HG03139 (cell line): ENCODE results near the gene GGTLC2.
"Not testable (repeated sequence)": the region's sequence is repeated elsewhere in the genome, so short reads cannot be mapped to it uniquely, and the experiment has no call there.

Source experiments
- ATAC-seq: cut with Tn5 transposase; IDR thresholded peaks from one replicate; pipeline ENCODE4 v1.9.1; 2021; ENCODE audit not compliant: unreplicated experiment

The GGTLC2 gene

GRCh38 chr22:22636260-22636659 lies 8.2 kb upstream of the GGTLC2 start:
- ATAC-seq, result not testable (repeated sequence)

- ATAC-seq, result not testable (repeated sequence)
These were observed 6.1 kb upstream of the GGTLC2 start for GRCh38 chr22:22638313-22638712.

- not testable (repeated sequence) for ATAC-seq
These were observed 2.2 kb upstream of the GGTLC2 start for GRCh38 chr22:22642255-22642654.

GRCh38 chr22:22645969-22646368 lies 1.6 kb downstream of the GGTLC2 start:
- not testable (repeated sequence) for ATAC-seq

- ATAC-seq, result not testable (repeated sequence)
These were observed 3.5 kb downstream of the GGTLC2 start for GRCh38 chr22:22647952-22648351.

GRCh38 chr22:22648863-22649536 lies 4.6 kb downstream of the GGTLC2 start:
- ATAC-seq, result not testable (repeated sequence)

- ATAC-seq, result not testable (repeated sequence)
These were observed 5.3 kb downstream of the GGTLC2 start for GRCh38 chr22:22649761-22650160.

- ATAC-seq, result not testable (repeated sequence)
These were observed 6.0 kb downstream of the GGTLC2 start for GRCh38 chr22:22650398-22650797.

GRCh38 chr22:22650803-22651515 lies 6.5 kb downstream of the GGTLC2 start:
- ATAC-seq, result not testable (repeated sequence)

- ATAC-seq, result not testable (repeated sequence)
These were observed 7.2 kb downstream of the GGTLC2 start for GRCh38 chr22:22651593-22651992.

GRCh38 chr22:22652102-22652501 lies 7.7 kb downstream of the GGTLC2 start:
- not testable (repeated sequence) for ATAC-seq

- ATAC-seq, result not testable (repeated sequence)
These were observed 8.2 kb downstream of the GGTLC2 start for GRCh38 chr22:22652573-22652972.

- not testable (repeated sequence) for ATAC-seq
These were observed 9.4 kb downstream of the GGTLC2 start for GRCh38 chr22:22653677-22654381.

- ATAC-seq, result no peak
These were observed 11.3 kb downstream of the GGTLC2 start for GRCh38 chr22:22655452-22656290.

- no peak for ATAC-seq
These were observed 13.3 kb downstream of the GGTLC2 start for GRCh38 chr22:22657712-22658111.

- ATAC-seq, result no peak
These were observed 16.9 kb downstream of the GGTLC2 start for GRCh38 chr22:22661275-22661674.

- ATAC-seq, result no peak
These were observed 17.7 kb downstream of the GGTLC2 start for GRCh38 chr22:22662095-22662494.

GRCh38 chr22:22663861-22664800 lies 19.7 kb downstream of the GGTLC2 start:
- ATAC-seq, result no peak

- no peak for ATAC-seq
These were observed 22.1 kb downstream of the GGTLC2 start for GRCh38 chr22:22666307-22667091.
